ENCODE data around the gene MDM4. TPM values are rescaled to one million over a fixed set of nuclear protein-coding genes. Genes with fewer than 3 reads are reported as not detected.

MDM4 gene
- total RNA-seq, 2 donors from 2014 or later, result 65.5 to 161 TPM

- Histone ChIP-seq H3K9me3 (ENCODE audit: control insufficient read depth, low read length) (peaks cover 5% of the 10 kb centered on the region), H3K27ac (ENCODE audit: low read depth, low read length) (no peak overlapping the region), H3K4me3 (ENCODE audit: low read length) (no peak overlapping the region), H3K36me3 (ENCODE audit: control insufficient read depth, insufficient read depth, low read length) (peaks cover 89% of the 10 kb centered on the region), H3K9ac (ENCODE audit: extremely low read depth, low read length, poor library complexity, severe bottlenecking) (no peak overlapping the region), H3K4me1 (ENCODE audit: control insufficient read depth, insufficient read depth, low read length) (no peaks in the 10 kb centered on the region), H3K27me3 (ENCODE audit: control insufficient read depth, insufficient read depth, low read length, poor library complexity, severe bottlenecking) (no peaks in the 10 kb centered on the region)
- no peak for DNase-seq
- H3K9me3 Mint-ChIP-seq, result peaks cover 6% of the 10 kb centered on the region
- no peak overlapping the region for H3K27ac Mint-ChIP-seq
- H3K4me3 Mint-ChIP-seq, result no peak overlapping the region
- H3K36me3 Mint-ChIP-seq (ENCODE audit: low read depth), result peaks cover 61% of the 10 kb centered on the region
- no peaks in the 10 kb centered on the region for H3K27me3 Mint-ChIP-seq (ENCODE audit: insufficient read depth)
- 92 to 93% methylated on average over 8 of the region's 8 CpGs for WGBS, 2 experiments (ENCODE audit: insufficient coverage in 1 of 2, insufficient read length in 1 of 2)
- H3K4me1 Mint-ChIP-seq, result peaks cover 8% of the 10 kb centered on the region
- no peak for TF ChIP-seq CTCF (conservative IDR thresholded peaks at IDR 0.05)
These were observed 12.5 kb downstream of the MDM4 start for GRCh38 chr1:204528677-204529076.

- H3K4me1 ChIP-seq (ENCODE audit: control insufficient read depth, insufficient read depth, low read length), result no peaks in the 10 kb centered on the region
- no peak overlapping the region for H3K4me3 Mint-ChIP-seq
- DNase-seq, result no peak
- TF ChIP-seq CTCF (conservative IDR thresholded peaks at IDR 0.05), result peak; percentile 41
- no peak overlapping the region for H3K27ac ChIP-seq (ENCODE audit: low read depth, low read length)
- no peaks in the 10 kb centered on the region for H3K27me3 Mint-ChIP-seq (ENCODE audit: insufficient read depth)
- H3K27ac Mint-ChIP-seq, result no peak overlapping the region
- no peaks in the 10 kb centered on the region for H3K9me3 ChIP-seq (ENCODE audit: control insufficient read depth, low read length)
- H3K4me3 ChIP-seq (ENCODE audit: low read length), result no peak overlapping the region
- peaks cover 2% of the 10 kb centered on the region for H3K9me3 Mint-ChIP-seq
- H3K4me1 Mint-ChIP-seq, result peaks cover 6% of the 10 kb centered on the region
- no peaks in the 10 kb centered on the region for H3K27me3 ChIP-seq (ENCODE audit: control insufficient read depth, insufficient read depth, low read length, poor library complexity, severe bottlenecking)
- 96 to 100% methylated on average over 1 to 7 of the region's 7 CpGs for WGBS, 2 experiments (ENCODE audit: insufficient coverage in 1 of 2, insufficient read length in 1 of 2)
- peaks cover 63% of the 10 kb centered on the region for H3K36me3 Mint-ChIP-seq (ENCODE audit: low read depth)
- no peak overlapping the region for H3K9ac ChIP-seq (ENCODE audit: extremely low read depth, low read length, poor library complexity, severe bottlenecking)
- peaks cover 92% of the 10 kb centered on the region for H3K36me3 ChIP-seq (ENCODE audit: control insufficient read depth, insufficient read depth, low read length)
These were observed 13.2 kb downstream of the MDM4 start for GRCh38 chr1:204529371-204529895.

GRCh38 chr1:204530932-204531331 is 14.7 kb downstream of the MDM4 start:
- Histone ChIP-seq H3K9ac (ENCODE audit: extremely low read depth, low read length, poor library complexity, severe bottlenecking) (no peak overlapping the region), H3K4me3 (ENCODE audit: low read length) (no peak overlapping the region), H3K27ac (ENCODE audit: low read depth, low read length) (no peak overlapping the region), H3K36me3 (ENCODE audit: control insufficient read depth, insufficient read depth, low read length) (peaks cover 93% of the 10 kb centered on the region), H3K9me3 (ENCODE audit: control insufficient read depth, low read length) (no peaks in the 10 kb centered on the region), H3K27me3 (ENCODE audit: control insufficient read depth, insufficient read depth, low read length, poor library complexity, severe bottlenecking) (no peaks in the 10 kb centered on the region), H3K4me1 (ENCODE audit: control insufficient read depth, insufficient read depth, low read length) (no peaks in the 10 kb centered on the region)
- no peak for DNase-seq
- WGBS, 2 experiments (ENCODE audit: insufficient coverage in 1 of 2, insufficient read length in 1 of 2), result 88% methylated on average over 1 of the region's 1 CpG; no CpG with 5 or more reads in 1 of the 2 experiments
- H3K27ac Mint-ChIP-seq, result no peak overlapping the region
- TF ChIP-seq CTCF (conservative IDR thresholded peaks at IDR 0.05), result no peak
- no peaks in the 10 kb centered on the region for H3K4me1 Mint-ChIP-seq
- H3K9me3 Mint-ChIP-seq, result no peaks in the 10 kb centered on the region
- H3K4me3 Mint-ChIP-seq, result no peak overlapping the region
- no peaks in the 10 kb centered on the region for H3K27me3 Mint-ChIP-seq (ENCODE audit: insufficient read depth)
- peaks cover 60% of the 10 kb centered on the region for H3K36me3 Mint-ChIP-seq (ENCODE audit: low read depth)
